GM21619 (cell line): Measurements from ENCODE around the gene CNDP1.

ENCODE experiments used
- ATAC-seq: cut with Tn5 transposase; IDR thresholded peaks from one replicate; pipeline ENCODE4 v1.9.1; 2021; ENCODE audit not compliant: unreplicated experiment

CNDP1 gene

GRCh38 chr18:74577019-74577418 lies 42.7 kb downstream of the CNDP1 start:
- ATAC-seq, result no peak

DNA sequence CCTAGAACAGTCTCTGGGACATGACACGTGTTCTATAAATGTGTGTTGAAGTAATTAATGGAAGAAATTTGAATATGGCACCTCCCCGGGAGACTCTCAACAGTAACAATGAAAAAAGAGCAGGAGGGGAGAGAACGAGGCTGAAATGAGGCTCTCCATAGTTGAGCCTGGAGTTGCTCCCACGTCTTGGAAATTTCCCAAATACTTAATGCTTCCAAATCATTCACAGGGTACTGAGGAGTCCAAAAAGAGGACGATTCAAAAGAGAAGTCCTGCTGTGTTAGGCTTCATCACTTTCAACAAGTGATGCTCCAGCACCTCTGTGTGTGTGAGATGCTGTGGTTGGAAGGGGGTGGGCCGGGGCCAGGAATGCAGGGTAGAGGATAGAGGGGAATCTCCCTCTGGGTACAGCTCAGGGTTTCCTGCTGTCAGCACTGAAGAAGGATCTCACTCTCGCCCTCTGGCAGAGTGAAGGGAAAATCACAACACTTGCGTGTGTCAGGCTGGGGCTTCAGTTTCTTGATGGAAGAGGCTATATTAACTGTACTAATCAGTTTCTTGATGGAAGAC lies 45.3 kb downstream of the CNDP1 start:
- no peak for ATAC-seq

DNA sequence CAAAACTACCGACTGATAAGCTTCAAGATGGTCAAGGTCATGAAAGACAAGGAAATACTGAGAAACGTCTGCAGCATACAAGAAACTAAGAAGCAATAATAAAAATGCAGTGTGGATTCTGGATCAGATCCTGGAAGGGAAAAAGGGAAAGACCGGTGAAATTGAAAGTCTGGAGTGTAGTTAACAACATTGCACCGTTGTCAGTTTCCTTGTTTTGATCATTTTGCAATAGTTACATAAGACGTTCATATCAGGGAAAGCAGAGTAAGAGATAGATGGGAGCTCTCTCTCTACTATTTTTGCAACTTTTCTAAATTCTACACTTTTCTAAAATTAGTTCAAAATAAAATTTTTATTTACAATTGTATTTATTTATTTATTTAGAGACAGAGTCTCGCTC lies 48.3 kb downstream of the CNDP1 start:
- no peak for ATAC-seq

GRCh38 chr18:74587441-74587840 lies 53.1 kb downstream of the CNDP1 start:
- no peak for ATAC-seq

- no peak for ATAC-seq
Observed at GRCh38 chr18:74589021-74589420, 54.7 kb downstream of the CNDP1 start.

DNA sequence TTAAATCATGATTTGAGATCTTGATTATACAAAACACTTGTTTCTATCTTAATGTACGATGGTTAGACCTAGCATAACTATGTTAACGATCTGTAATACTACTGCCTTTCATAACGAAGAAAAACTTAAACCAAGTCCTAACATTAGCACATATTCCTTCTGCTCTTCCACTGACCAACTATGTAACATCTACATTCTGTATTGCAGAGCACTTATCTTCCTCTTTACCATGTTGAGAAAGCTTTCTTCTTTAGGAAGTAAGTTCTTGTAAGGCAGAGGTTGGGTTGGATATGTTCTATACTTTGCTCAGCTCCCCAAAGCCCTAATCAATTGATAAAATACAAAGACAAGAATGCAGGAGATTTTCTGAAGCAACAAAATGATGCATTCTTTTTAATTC lies 55.5 kb downstream of the CNDP1 start:
- no peak for ATAC-seq

DNA sequence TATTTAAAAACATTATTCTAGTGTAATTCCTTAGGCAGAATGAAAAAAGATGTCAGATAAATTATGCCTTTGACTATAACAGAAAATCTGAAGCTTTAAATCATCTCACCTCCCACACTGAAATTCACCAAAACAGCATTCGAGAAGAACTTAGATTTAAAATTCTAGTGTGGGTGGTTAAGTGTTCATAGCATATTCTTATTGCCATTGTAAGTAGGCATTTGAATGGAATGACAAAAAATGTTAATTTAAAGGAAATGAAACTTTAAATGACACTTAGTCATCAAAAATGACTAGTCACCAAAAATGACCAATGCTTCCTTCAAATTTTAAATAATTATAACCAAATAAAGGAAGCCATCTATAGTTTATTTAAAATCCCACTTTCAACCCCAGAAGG lies 56.4 kb downstream of the CNDP1 start:
- ATAC-seq, result no peak

DNA sequence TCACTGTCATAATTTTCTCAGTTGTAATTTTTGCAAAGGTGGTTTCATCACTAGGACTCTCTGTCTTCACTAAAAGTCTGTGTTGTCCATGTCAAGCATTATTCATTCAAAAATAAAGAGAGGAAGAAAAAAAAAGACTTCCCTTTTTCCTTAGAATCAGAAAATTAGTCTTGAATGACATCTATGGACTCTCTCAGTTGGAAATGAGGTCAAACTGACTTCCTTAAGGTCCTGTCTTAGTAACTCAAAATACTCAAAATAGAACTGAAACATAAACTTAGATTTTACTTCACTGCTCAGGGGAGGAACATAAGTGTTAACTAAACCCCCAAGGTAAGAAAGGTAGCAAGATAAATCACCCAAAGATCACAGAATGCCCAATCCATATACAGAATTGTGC lies 61.1 kb downstream of the CNDP1 start:
- ATAC-seq, result no peak

GRCh38 chr18:74597034-74597661 lies 62.8 kb downstream of the CNDP1 start:
- peak; percentile 35 for ATAC-seq

DNA sequence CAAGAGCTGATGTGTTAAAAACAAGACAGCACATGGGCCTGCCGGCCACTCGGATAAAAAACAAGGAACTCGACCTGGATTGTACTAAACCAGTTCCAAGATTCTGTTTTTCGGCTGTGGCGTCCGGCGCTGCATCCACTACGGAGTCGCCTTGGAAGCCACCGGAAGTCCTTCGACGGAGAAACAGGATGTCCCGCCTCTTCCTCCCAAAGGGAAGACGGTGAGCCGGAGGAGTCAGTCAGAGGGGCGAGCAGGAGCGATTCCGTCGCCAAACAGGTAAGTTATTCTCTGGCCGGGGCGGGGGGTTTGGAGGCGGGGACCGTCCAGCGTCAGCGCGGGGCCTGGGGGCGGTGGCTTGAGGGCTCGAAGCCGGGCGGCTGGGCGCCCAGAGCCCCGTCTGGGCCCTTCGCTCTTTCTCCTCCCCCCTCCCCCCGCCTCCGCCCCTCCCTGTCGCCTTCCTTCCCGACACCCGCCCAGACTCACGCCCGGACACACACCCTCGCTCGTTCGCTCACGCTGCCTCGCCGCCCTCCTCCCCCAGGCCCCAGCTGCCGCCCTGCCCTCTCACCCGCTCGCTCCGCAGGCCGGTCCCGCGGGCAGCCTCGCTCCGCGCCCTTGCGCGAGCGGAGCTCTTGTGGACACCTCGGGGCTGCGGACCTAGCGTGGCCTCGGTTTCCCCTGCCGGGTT lies 63.5 kb downstream of the CNDP1 start, which contains the start of gene ZNF407:
Gene ZNF407 (plus strand): TSS at position 209 of the 688 bp plus-strand sequence. CDS start 33,150 bp downstream, outside the sequence.
- peak; percentile 69 for ATAC-seq

DNA sequence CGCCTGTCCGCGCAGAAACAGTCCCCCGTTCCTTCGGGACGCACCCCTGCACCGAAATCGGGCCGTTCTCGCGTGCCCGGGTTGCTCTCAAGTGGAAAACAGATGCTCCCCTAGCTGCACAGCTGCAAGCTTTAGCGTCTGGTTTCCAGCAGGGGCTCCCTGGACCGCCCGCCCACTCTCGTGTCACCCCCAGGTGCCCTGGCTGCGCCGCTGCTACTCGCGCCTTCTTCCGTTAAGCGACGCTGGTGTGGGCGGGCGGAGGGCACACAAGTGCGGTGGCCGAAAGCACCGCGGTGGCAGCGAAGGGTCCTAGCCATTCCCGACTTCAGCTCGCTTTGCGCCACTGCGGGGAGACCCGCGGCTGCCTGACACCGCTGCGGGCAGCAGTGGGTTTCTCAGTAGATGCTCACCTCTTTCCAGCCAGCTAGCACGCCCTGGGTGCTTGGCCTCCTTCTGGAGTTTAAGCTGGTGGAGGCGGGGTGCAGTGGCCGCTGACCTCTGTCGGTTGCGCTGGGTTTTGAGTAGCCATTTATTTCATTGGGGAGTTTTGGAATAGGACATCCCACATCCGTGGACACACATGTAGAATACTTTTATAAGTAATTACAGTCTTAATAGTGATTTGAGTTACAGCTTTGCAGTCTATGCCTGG lies 64.2 kb downstream of the CNDP1 start:
- peak; percentile 55 for ATAC-seq

DNA sequence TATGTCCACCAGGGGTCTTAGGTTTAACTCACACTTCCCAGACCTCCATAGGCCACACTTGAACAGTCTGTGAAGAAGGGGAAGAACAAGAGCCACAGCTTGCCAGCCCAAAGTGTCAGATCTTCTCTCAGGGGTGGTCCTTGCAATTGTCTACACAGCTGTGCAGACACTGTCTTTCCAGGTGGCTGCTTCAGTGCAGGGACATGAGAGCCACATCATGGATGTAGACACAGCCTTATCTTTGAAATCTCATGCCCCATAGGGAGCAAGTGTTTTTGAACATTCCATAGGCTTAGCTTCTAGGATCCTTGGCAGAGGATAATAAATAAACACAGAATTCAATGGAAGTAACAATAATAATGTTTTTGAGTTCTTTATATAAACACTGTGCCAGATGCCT lies 70.1 kb downstream of the CNDP1 start:
- ATAC-seq, result no peak

GRCh38 chr18:74604774-74605173 lies 70.5 kb downstream of the CNDP1 start:
- ATAC-seq, result no peak

- ATAC-seq, result no peak
Observed at GRCh38 chr18:74608681-74609080, 74.4 kb downstream of the CNDP1 start.

DNA sequence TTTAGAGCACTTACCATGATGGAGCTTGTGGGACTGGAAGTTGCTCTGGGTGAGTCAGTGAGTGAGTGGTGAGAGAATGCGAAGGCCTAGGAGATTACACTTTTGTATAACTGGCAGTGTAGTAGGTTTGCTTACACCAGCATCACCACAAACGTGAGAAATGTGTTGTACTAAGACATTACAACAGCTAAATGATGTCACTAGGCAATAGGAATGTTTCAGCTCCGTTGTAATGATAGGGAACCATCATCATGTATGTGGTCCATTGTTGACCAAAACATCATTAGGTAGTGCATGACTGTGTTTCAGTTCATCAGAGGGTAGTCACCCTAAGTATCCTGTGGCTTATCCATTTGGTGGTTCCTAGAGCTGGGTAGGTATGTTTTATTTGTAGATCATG lies 75.2 kb downstream of the CNDP1 start:
- no peak for ATAC-seq

DNA sequence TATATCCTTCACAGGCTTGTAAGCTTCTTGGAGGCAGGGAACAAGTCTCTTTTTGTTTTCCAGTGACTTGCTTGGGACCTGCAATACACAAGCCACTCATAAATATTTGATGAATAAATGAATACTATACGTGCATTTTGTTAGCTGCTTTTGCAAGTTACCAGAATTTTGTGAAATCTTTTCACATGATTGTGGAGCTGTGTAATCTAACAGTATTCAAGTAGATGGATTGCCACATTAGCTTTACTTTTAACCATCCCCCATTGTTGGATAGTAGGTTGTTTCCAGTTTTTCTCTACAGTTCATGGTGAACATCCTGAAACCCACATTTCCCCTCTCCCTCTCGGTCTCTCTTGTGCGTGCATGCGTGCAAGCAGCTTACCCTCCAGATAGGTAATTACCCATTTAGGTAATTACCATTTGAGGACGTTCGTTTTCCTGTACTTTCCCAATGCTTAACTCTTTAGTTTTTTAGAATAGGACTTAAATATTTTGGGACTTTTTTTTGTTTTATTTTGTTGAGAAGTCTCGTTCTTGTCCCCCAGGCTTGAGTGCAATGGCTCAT lies 75.8 kb downstream of the CNDP1 start:
- no peak for ATAC-seq

GRCh38 chr18:74610860-74611259 lies 76.6 kb downstream of the CNDP1 start:
- no peak for ATAC-seq

GRCh38 chr18:74611765-74612164 lies 77.5 kb downstream of the CNDP1 start:
- no peak for ATAC-seq

DNA sequence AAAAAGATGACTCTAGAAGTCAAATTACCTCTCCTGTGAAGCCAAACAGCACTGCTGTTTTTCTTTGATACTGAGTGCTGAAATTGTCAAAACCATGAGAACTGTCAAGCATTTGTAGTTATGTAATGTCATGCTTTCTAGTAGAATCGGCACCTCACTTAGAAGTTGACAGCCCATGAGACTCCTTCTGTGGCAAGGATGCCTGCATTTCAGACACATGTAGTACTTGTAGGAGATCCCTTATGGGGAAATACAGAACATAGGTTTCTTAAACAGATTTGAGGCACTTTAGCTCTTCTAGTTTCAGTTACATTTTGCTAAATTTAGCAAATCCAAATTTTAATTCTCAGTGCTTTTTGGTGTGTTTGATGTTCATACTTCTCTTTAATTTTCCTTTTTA lies 79.1 kb downstream of the CNDP1 start:
- ATAC-seq, result no peak

GRCh38 chr18:74616494-74616893 lies 82.2 kb downstream of the CNDP1 start:
- no peak for ATAC-seq

GRCh38 chr18:74617486-74617885 lies 83.2 kb downstream of the CNDP1 start:
- no peak for ATAC-seq

GRCh38 chr18:74622072-74622471 lies 87.8 kb downstream of the CNDP1 start:
- ATAC-seq, result no peak
